Stimulated activated CD4-positive, alpha-beta T cell treated with anti-CD3 and anti-CD28 coated beads, TNF-alpha, amount 100 ng/mL, for 4 hours (primary cell): ENCODE measurements around the gene ZCCHC9.

ENCODE experiments used
- DNase-seq, 3 experiments: peaks; one replicate each; pipeline ENCODE4 v3.0.0-alpha.2; 2020; ENCODE audit warnings: low read depth in 3 of 3

ZCCHC9 gene

DNA sequence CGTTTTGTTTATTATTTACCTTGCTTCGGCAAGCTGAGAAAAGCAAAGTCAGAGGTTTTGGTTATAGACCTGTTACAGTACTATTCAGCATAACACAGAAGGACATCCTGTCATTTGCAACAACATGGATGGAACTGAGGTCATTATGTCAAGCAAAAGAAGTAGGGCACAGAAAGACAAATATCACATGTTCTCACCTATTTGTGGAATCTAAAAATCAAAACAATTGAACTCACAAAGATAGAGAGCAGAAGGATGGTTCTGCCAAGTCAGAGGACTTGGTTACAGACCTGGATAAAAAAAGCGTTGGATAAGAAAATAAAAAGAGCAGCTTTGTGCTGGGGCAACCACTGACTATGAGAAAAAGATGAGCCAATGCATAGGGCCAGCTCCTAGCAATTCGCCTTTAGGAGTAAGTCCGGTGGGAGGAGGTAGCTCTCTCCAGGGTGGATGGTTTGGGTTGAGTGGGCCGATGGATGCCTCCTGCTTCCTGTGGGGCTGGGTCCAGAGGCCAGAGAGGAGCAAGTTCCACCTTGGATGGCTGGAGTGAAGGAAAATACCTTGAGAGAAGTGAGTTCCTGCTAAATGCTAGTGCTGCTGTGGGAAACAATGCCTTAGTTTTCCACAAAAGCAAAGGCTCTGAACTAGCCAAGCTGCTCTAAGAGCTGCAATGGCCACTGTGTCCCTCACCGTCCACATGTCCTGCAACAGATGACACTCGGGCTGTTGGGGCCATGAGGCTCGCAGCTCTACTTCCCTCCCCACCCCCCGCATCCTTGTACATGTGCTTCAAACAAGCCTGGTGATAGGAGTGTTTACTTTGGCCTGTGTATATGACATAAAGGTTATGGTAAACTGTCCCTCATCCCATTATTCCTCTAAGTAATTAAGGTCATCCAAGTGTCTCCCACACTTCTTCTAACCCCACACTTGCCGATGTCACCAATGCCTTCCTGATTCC lies 54.2 kb downstream of the ZCCHC9 start:
- DNase-seq = no peak

DNA sequence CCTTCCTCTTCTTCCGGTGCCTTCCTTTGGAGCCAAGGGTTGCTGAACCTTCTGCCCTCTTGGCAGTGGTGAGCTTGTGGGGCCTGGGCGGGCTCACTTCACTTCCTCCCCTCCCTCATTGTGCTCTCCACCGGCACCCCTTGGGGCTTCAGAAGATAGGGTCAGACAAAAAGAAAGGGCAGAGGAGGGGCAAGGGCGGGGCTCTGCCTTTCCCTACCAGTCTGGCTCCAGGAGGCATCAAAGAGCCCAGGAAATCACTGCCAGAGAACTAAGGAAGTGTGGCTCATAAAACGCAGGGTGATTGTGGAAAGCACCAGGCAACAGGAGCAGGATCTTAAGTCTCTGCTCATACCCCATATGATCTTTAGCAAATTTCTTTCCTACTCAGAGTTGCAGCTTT lies 57.7 kb downstream of the ZCCHC9 start:
- DNase-seq = no peak

DNA sequence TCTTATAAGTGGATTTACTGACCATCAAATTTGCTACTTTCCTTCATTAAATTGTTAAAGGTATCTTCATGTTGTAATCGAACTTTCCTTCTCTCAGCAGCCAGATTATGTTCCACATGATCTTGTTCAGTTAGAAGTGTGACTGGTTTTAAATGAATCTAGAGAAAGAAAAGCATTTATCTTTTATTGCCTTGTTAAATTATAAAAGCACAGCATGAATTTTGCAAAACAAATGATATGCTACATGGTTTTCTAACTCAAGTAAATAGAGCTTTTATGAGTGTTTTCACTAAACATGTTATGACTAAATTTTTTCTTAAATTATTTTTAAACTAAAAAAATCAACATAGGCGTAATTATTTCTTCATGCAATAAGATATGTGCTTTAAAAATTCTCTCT lies 58.5 kb downstream of the ZCCHC9 start:
- no peak for DNase-seq

DNA sequence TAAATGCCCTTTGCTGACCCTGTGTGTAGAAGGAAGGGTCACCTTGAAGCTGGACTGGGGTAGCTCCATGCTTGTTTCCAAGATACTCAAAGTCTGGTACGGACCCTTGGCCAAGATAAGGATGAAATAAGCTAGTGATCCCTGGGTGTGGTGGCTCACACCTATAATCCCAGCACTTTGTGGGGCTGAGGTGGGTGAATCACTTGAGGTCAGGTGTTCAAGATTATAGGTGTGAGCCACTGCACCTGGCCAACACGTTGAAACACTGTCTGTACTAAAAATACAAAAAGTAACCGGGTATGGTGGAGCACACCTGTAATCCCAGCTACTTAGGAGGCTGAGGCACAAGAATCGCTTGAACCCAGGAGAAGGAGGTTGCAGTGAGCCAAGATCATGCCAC lies 59.3 kb downstream of the ZCCHC9 start:
- DNase-seq = no peak

DNA sequence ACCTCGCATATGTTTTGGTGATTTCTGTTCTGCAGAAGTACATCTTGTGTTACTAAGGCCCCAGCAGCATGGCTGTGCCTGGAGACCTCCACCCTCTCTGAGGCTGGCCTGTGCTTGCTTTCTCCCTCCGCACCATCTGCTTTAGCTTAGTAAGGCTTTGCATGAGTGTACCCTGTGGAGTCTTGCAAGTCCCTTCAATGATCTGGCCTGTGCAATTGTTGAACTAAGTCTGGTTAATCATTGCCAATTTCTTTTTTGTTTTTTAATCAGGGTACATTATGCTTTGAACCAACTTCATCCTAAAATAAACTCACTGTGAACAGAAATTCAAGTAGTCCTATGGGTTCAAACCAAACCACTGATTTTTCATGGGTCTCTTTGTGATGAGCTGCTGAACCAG lies 60.2 kb downstream of the ZCCHC9 start:
- no peak for DNase-seq
